GM21737 (cell line): ENCODE results near the gene FAM227A.
A peak's percentile ranks its signal among the peaks of the same experiment; 100 is the strongest.

Experiments used
- ATAC-seq: cut with Tn5 transposase; IDR thresholded peaks from one replicate; pipeline ENCODE4 v1.9.1; 2021; ENCODE audit warnings: mild to moderate bottlenecking, moderate library complexity; ENCODE audit not compliant: unreplicated experiment

The FAM227A gene

GRCh38 chr22:38656256-38657044 is at the start of gene FAM227A, which contains the start of gene CBY1:
Gene FAM227A, minus strand, starts transcription at chr22:38656392. Its CDS starts 6,224 bp downstream, at chr22:38650168.
Gene CBY1, plus strand, starts transcription at chr22:38656638. Its CDS starts 11,417 bp downstream, at chr22:38668055.
- ATAC-seq: peak; percentile 70

GRCh38 chr22:38705235-38706100 is 49.3 kb upstream of the FAM227A start, which contains the start of gene GTPBP1:
Gene GTPBP1, plus strand, starts transcription at chr22:38705944. Its CDS starts 12 bp downstream, at chr22:38705956.
- peak; percentile 66 for ATAC-seq

- no peak for ATAC-seq
Observed at GRCh38 chr22:38704654-38705234, 48.6 kb upstream of the FAM227A start.

- peak; percentile 39 for ATAC-seq
Observed at GRCh38 chr22:38700789-38701628, 44.8 kb upstream of the FAM227A start, which contains the start of gene JOSD1. Gene JOSD1, minus strand, starts transcription at chr22:38700943. Its CDS starts 956 bp downstream, at chr22:38699987.

- ATAC-seq: peak; percentile 20
Observed at GRCh38 chr22:38700270-38700788, 44.1 kb upstream of the FAM227A start.

GRCh38 chr22:38699784-38700183 is 43.6 kb upstream of the FAM227A start:
- ATAC-seq: no peak

- no peak for ATAC-seq
Observed at GRCh38 chr22:38699143-38699542, 43.0 kb upstream of the FAM227A start.

- ATAC-seq: no peak
Observed at GRCh38 chr22:38698407-38699094, 42.4 kb upstream of the FAM227A start.

GRCh38 chr22:38697425-38698089 is 41.4 kb upstream of the FAM227A start:
- no peak for ATAC-seq

- no peak for ATAC-seq
Observed at GRCh38 chr22:38696606-38697424, 40.6 kb upstream of the FAM227A start.

- ATAC-seq: no peak
Observed at GRCh38 chr22:38694940-38695339, 38.7 kb upstream of the FAM227A start.

GRCh38 chr22:38694049-38694448 is 37.9 kb upstream of the FAM227A start:
- no peak for ATAC-seq

- no peak for ATAC-seq
Observed at GRCh38 chr22:38689651-38690050, 33.5 kb upstream of the FAM227A start.

GRCh38 chr22:38685761-38686160 is 29.6 kb upstream of the FAM227A start:
- ATAC-seq: no peak

GRCh38 chr22:38684895-38685294 is 28.7 kb upstream of the FAM227A start:
- no peak for ATAC-seq

GRCh38 chr22:38681582-38682335 is 25.6 kb upstream of the FAM227A start, which contains the start of gene TOMM22:
Gene TOMM22, plus strand, starts transcription at chr22:38681957. Its CDS starts 22 bp downstream, at chr22:38681979.
- ATAC-seq: peak; percentile 92

- no peak for ATAC-seq
Observed at GRCh38 chr22:38675833-38676232, 19.6 kb upstream of the FAM227A start.
